Neuronal stem cell (in vitro differentiated cells): Measurements from ENCODE around the gene TRIM9.

Experiments
- DNase-seq: peaks from one replicate; pipeline ENCODE4 v3.0.0-alpha.2; 2013; ENCODE audit warnings: low spot score
- H2AFZ ChIP-seq: one replicate; pipeline ENCODE4 v1.6.1; 2013; ENCODE audit warnings: mild to moderate bottlenecking, low read length, inconsistent platforms
- H2AK5ac ChIP-seq: 2 replicates; pipeline ENCODE4 v1.6.1; 2013; ENCODE audit warnings: low read depth, mild to moderate bottlenecking, inconsistent platforms, low read length, moderate library complexity, mixed read lengths
- H2BK120ac ChIP-seq: 2 replicates; pipeline ENCODE4 v1.6.1; 2013; ENCODE audit warnings: low read depth, mild to moderate bottlenecking, inconsistent platforms, low read length, moderate library complexity, mixed read lengths
- H2BK12ac ChIP-seq: one replicate; pipeline ENCODE4 v1.6.1; 2013; ENCODE audit warnings: low read length, inconsistent platforms
- H2BK15ac ChIP-seq: 2 replicates; pipeline ENCODE4 v1.6.1; 2013; ENCODE audit warnings: mild to moderate bottlenecking, low read length, inconsistent platforms, mixed read lengths
- H2BK5ac ChIP-seq: one replicate; pipeline ENCODE4 v1.6.1; 2013; ENCODE audit warnings: inconsistent platforms, mild to moderate bottlenecking, low read length, moderate library complexity
- H3K14ac ChIP-seq: one replicate; pipeline ENCODE4 v1.6.1; 2013; ENCODE audit warnings: low read length, inconsistent platforms
- H3K18ac ChIP-seq: 2 replicates; pipeline ENCODE4 v1.6.1; 2013; ENCODE audit warnings: low read length, inconsistent platforms
- H3K23ac ChIP-seq: 2 replicates; pipeline ENCODE4 v1.6.1; 2013; ENCODE audit warnings: low read depth, mild to moderate bottlenecking, mixed read lengths, low read length, inconsistent platforms; ENCODE audit not compliant: poor library complexity
- H3K27ac ChIP-seq: replicated peaks from 3 replicates; pipeline ENCODE4 v1.5.1; 2013; ENCODE audit warnings: low read length, inconsistent platforms
- H3K27me3 ChIP-seq, 3 experiments: 2 replicates each; pipeline ENCODE4 v1.6.1; 2013; ENCODE audit warnings: low read length in 3 of 3, mild to moderate bottlenecking in 2 of 3, inconsistent platforms in 1 of 3, low read depth in 1 of 3, mixed read lengths in 1 of 3, moderate library complexity in 1 of 3; ENCODE audit not compliant: control insufficient read depth in 3 of 3, insufficient read depth in 3 of 3
- H3K36me3 ChIP-seq, 2 donors: replicated peaks in 1 of 2; 2 replicates each; pipeline ENCODE4 v1.6.1; 2013; ENCODE audit warnings: low read length in 2 of 2; ENCODE audit not compliant: control insufficient read depth in 2 of 2, insufficient read depth in 2 of 2
- H3K4ac ChIP-seq: 2 replicates; pipeline ENCODE4 v1.6.1; 2013; ENCODE audit warnings: inconsistent platforms, mild to moderate bottlenecking, low read length, moderate library complexity
- H3K4me1 ChIP-seq, 2 donors: 1 replicate in 1 of 2; 2 replicates in 1 of 2; pipeline ENCODE4 v1.6.1; 2013; ENCODE audit warnings: low read length in 2 of 2, low read depth in 1 of 2; ENCODE audit not compliant: control insufficient read depth in 2 of 2, insufficient read depth in 1 of 2
- H3K4me2 ChIP-seq: one replicate; pipeline ENCODE4 v1.6.1; 2013; ENCODE audit warnings: mild to moderate bottlenecking, low read length, inconsistent platforms; ENCODE audit not compliant: insufficient read depth, poor library complexity, severe bottlenecking
- H3K4me3 ChIP-seq, 2 donors: 2 replicates each; pipeline ENCODE4 v1.5.1; 2013; ENCODE audit warnings: low read length in 2 of 2, mild to moderate bottlenecking in 2 of 2, inconsistent platforms in 1 of 2, moderate library complexity in 1 of 2
- H3K79me1 ChIP-seq: one replicate; pipeline ENCODE4 v1.6.1; 2013; ENCODE audit warnings: low read depth, mild to moderate bottlenecking, inconsistent platforms, low read length, moderate library complexity
- H3K9ac ChIP-seq: one replicate; pipeline ENCODE4 v1.6.1; 2013; ENCODE audit warnings: mild to moderate bottlenecking, low read depth, low read length, inconsistent platforms; ENCODE audit not compliant: poor library complexity
- H3K9me3 ChIP-seq, 2 donors: replicated peaks in 1 of 2; 2 replicates each; pipeline versions ENCODE3 to v1.6.1; 2013; ENCODE audit warnings: low read length in 2 of 2, mild to moderate bottlenecking in 2 of 2, inconsistent platforms in 1 of 2, low read depth in 1 of 2, mixed read lengths in 1 of 2, moderate library complexity in 1 of 2; ENCODE audit not compliant: control insufficient read depth in 2 of 2, insufficient read depth in 1 of 2
- H4K8ac ChIP-seq: one replicate; pipeline ENCODE4 v1.6.1; 2013; ENCODE audit warnings: low read depth, mild to moderate bottlenecking, inconsistent platforms, low read length, moderate library complexity
- H4K91ac ChIP-seq: one replicate; pipeline ENCODE4 v1.6.1; 2013; ENCODE audit warnings: low read length, low read depth, mild to moderate bottlenecking, inconsistent platforms; ENCODE audit not compliant: poor library complexity
- WGBS, 2 donors: extraction: QIAGEN DNeasy Blood & Tissue Kit; methylation state at CpG; one replicate each; pipeline ENCODE4 v1.1.7; 2013; ENCODE audit warnings: missing lambda C conversion rate in 2 of 2, mixed read lengths in 1 of 2; ENCODE audit not compliant: insufficient read length in 2 of 2, insufficient replicate concordance in 1 of 2; ENCODE audit errors: extremely low coverage in 2 of 2; 5-methylcytosine and 5-hydroxymethylcytosine counted together

The TRIM9 gene

DNA sequence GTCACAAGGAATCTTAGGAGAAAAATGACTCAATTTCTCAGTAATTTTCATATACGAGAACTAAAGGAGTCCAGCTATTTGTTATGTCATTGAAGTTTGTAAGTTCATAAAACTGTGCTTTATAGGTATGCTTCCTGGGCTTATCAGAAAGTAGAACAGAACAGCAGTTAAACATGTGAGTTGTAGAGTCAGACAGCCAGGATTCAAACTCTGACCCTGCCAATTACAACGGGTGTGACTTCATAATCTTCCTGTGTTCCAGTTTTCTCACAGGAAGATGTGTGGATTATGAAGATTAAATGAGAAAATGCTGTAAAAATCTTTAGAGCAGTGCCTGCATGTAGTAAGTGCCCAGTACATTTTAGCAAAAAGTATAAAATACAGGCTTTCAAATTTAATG, 8.9 kb downstream of the TRIM9 start:
- Histone ChIP-seq H3K4ac (no peak overlapping the region), H2AK5ac (no peak overlapping the region), H3K27me3 (no peaks in the 10 kb centered on the region), H3K9me3 (no peaks in the 10 kb centered on the region), H2BK5ac (no peak overlapping the region), H3K4me1 (no peaks in the 10 kb centered on the region), H2BK120ac (no peak overlapping the region), H2BK12ac (no peak overlapping the region), H3K14ac (no peak overlapping the region), H3K36me3 (no peaks in the 10 kb centered on the region), H3K23ac (no peak overlapping the region), H3K27ac (no peak overlapping the region), H2AFZ (no peak overlapping the region), H4K8ac (no peak overlapping the region), H2BK15ac (no peak overlapping the region), H3K9ac (no peak overlapping the region), H3K4me2 (no peak overlapping the region), H3K4me3 (no peak overlapping the region), H3K79me1 (no peaks in the 10 kb centered on the region), H4K91ac (no peak overlapping the region), H3K18ac (no peak overlapping the region)
- DNase-seq = no peak
- WGBS, 2 donors = no CpG with 5 or more reads among the region's 2 CpGs

DNA sequence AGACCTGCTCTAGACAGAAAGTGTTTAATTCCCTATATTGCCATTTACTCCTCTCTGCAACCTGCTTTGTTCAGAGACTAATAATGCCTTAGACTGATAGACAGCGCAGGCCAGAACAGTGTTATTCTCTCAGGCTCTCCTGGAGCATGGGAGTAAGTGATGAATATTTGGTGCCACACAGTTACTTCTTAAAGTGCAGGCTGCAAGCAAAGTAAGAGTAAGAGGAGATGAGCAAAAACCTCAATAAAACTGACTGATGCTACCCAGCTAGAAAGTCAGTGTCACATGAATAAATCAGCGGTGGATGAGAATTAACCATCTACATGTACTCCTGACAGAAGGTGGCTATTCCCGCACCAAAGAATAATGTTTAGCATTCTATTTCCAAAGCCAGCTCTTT, 9.9 kb downstream of the TRIM9 start:
- Histone ChIP-seq H2BK15ac (no peak overlapping the region), H3K4ac (no peak overlapping the region), H2BK12ac (no peak overlapping the region), H3K23ac (no peak overlapping the region), H2AK5ac (no peak overlapping the region), H3K9me3 (no peaks in the 10 kb centered on the region), H2AFZ (no peak overlapping the region), H3K27ac (no peak overlapping the region), H3K27me3 (no peaks in the 10 kb centered on the region), H3K18ac (no peak overlapping the region), H2BK5ac (no peak overlapping the region), H3K4me1 (no peaks in the 10 kb centered on the region), H4K91ac (no peak overlapping the region), H3K36me3 (no peaks in the 10 kb centered on the region), H3K4me2 (no peak overlapping the region), H3K14ac (no peak overlapping the region), H4K8ac (no peak overlapping the region), H2BK120ac (no peak overlapping the region), H3K79me1 (no peaks in the 10 kb centered on the region), H3K4me3 (no peak overlapping the region), H3K9ac (no peak overlapping the region)
- DNase-seq = no peak
- no CpG with 5 or more reads among the region's 3 CpGs for WGBS, 2 donors

DNA sequence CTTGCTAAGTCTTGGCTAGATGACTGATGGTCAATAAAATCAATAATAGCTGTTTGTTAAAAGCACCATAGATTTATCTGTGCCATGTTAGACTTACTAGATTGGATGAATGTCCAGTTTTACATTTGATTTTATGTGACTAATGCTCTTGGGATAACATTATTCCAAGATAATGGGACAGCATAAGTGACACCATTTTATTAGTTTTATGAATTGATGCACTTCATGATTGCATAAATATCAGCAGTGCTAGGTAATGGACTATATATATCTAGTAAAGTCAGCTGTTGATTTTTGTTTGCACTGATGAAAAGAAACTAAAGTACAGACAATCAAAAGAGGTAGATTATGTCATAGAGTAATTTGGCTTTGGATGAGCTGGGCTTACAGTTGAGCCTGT, 10.4 kb downstream of the TRIM9 start:
- no peak overlapping the region for H3K14ac ChIP-seq
- H3K27me3 ChIP-seq = no peaks in the 10 kb centered on the region
- no peaks in the 10 kb centered on the region for H3K36me3 ChIP-seq
- no peak overlapping the region for H3K4me3 ChIP-seq
- H4K8ac ChIP-seq = no peak overlapping the region
- no peak overlapping the region for H3K4ac ChIP-seq
- H3K4me1 ChIP-seq = no peaks in the 10 kb centered on the region
- no peak overlapping the region for H3K27ac ChIP-seq
- no peak overlapping the region for H2BK120ac ChIP-seq
- H3K9ac ChIP-seq = no peak overlapping the region
- H3K79me1 ChIP-seq = no peaks in the 10 kb centered on the region
- H3K18ac ChIP-seq = no peak overlapping the region
- H2BK5ac ChIP-seq = no peak overlapping the region
- no peaks in the 10 kb centered on the region for H3K9me3 ChIP-seq
- H2BK12ac ChIP-seq = no peak overlapping the region
- H3K4me2 ChIP-seq = no peak overlapping the region
- no peak overlapping the region for H2AFZ ChIP-seq
- no peak overlapping the region for H2BK15ac ChIP-seq
- H4K91ac ChIP-seq = no peak overlapping the region
- no peak for DNase-seq
- no peak overlapping the region for H3K23ac ChIP-seq
- H2AK5ac ChIP-seq = no peak overlapping the region

DNA sequence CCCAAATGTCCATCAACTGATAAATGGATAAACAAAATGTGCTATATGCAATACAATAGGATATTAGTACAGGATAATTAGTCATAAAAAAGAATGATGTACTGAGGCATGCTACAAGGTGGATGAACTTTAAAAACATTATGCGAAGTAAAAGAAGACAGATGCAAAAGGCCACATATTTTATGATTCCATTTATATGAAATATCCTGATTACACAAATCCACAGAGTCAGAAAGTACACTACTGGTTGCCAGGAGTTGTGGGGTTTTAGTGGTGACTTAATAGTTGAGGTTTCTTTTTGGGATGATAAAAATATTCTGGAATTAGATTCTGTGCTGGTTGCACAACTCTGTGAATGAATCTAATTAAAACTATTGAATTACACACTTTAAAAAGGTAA, 12.6 kb downstream of the TRIM9 start:
- Histone ChIP-seq H3K4ac (no peak overlapping the region), H3K4me1 (no peaks in the 10 kb centered on the region)
- no peak for DNase-seq

More for the DNA sequence above, 12.6 kb downstream of the TRIM9 start:
- no peak overlapping the region for H3K23ac ChIP-seq
- no peak overlapping the region for H2BK15ac ChIP-seq
- H2AK5ac ChIP-seq = no peak overlapping the region
- no peak overlapping the region for H3K18ac ChIP-seq
- no peaks in the 10 kb centered on the region for H3K79me1 ChIP-seq
- H3K27me3 ChIP-seq = no peaks in the 10 kb centered on the region
- no peak overlapping the region for H3K14ac ChIP-seq
- H3K36me3 ChIP-seq = no peaks in the 10 kb centered on the region
- no peak overlapping the region for H2BK5ac ChIP-seq
- no peak overlapping the region for H4K8ac ChIP-seq
- H4K91ac ChIP-seq = no peak overlapping the region
- no peak overlapping the region for H2BK12ac ChIP-seq
- no peak overlapping the region for H2BK120ac ChIP-seq
- H3K4me2 ChIP-seq = no peak overlapping the region
- H3K27ac ChIP-seq = no peak overlapping the region
- WGBS, 2 donors = no CpG with 5 or more reads among the region's 1 CpG
- no peaks in the 10 kb centered on the region for H3K9me3 ChIP-seq
- no peak overlapping the region for H3K9ac ChIP-seq
- no peak overlapping the region for H2AFZ ChIP-seq
- no peak overlapping the region for H3K4me3 ChIP-seq
